Right ventricle myocardium superior (tissue), 1 donor: ENCODE measurements around the gene STUM. TPM values are rescaled to one million over a fixed set of nuclear protein-coding genes. Genes with fewer than 3 reads are reported as not detected.

Source experiments
- ATAC-seq: fragments of 200-7000 bp; cut with Tn5 transposase; one replicate; pipeline ENCODE4 v1.9.1; 2020; ENCODE audit warnings: mild to moderate bottlenecking; ENCODE audit not compliant: poor library complexity
- DNase-seq: peaks from one replicate; pipeline ENCODE4 v3.0.0-alpha.2; 2020
- intact Hi-C: fragments of 100-400 bp; cut with DNase I; formaldehyde crosslinking; loops from one replicate; pipeline ENCODE4 v1.11.2; 2022
- total RNA-seq: library from RNA; stranded (reverse); fragmentation: NEBNext Ultra II Directional; extraction: Animal tissue kit (Norgen Biotek cat#: 25700); gene quantifications from one replicate; pipeline ENCODE4 v1.2.1, GENCODE V29; 2021
- donor health status: DM: no; HTN: yes; CAD: no; lungs with severe emphysema.

Gene STUM
- total RNA-seq, 1 donor from 2014 or later, result 1.2 TPM

GRCh38 chr1:226640321-226641136 is 92.0 kb downstream of the STUM start:
- ATAC-seq (no peak), DNase-seq (peak; percentile 34)
- intact Hi-C loops, result no loop called here

- ATAC-seq (no peak), DNase-seq (peak; percentile 27)
- intact Hi-C loops, result no loop called here
Observed at GRCh38 chr1:226641671-226642231, 93.2 kb downstream of the STUM start.

GRCh38 chr1:226642421-226642820 is 93.9 kb downstream of the STUM start:
- intact Hi-C loops, result no loop called here
- ATAC-seq (no peak), DNase-seq (peak; percentile 5)

GRCh38 chr1:226643177-226643576 is 94.6 kb downstream of the STUM start:
- intact Hi-C loops, result no loop called here
- peak; percentile 50 for DNase-seq
- no peak for ATAC-seq

GRCh38 chr1:226643611-226644540 is 95.3 kb downstream of the STUM start:
- ATAC-seq (no peak), DNase-seq (peak; percentile 38)
- intact Hi-C loops, result no loop called here

- DNase-seq, result peak; percentile 28
- intact Hi-C loops, result no loop called here
- ATAC-seq, result no peak
Observed at GRCh38 chr1:226644541-226645176, 96.1 kb downstream of the STUM start.

- ATAC-seq, result peak; percentile 44
- intact Hi-C loops, result no loop called here
- peak; percentile 37 for DNase-seq
Observed at GRCh38 chr1:226645279-226645976, 96.9 kb downstream of the STUM start.

- intact Hi-C loops, result no loop called here
- DNase-seq, result peak; percentile 51
- no peak for ATAC-seq
Observed at GRCh38 chr1:226646026-226646869, 97.7 kb downstream of the STUM start.

- peak; percentile 27 for DNase-seq
- intact Hi-C loops, result no loop called here
- no peak for ATAC-seq
Observed at GRCh38 chr1:226646870-226647449, 98.4 kb downstream of the STUM start.

GRCh38 chr1:226647719-226648118 is 99.2 kb downstream of the STUM start:
- peak; percentile 9 for DNase-seq
- intact Hi-C loops, result no loop called here

GRCh38 chr1:226648421-226648820 is 99.9 kb downstream of the STUM start:
- DNase-seq, result peak; percentile 15

More at GRCh38 chr1:226647719-226648118, 99.2 kb downstream of the STUM start:
- no peak for ATAC-seq

GRCh38 chr1:226649244-226649643 is 100.7 kb downstream of the STUM start:
- no peak for DNase-seq
- intact Hi-C loops, result no loop called here
- ATAC-seq, result no peak

More at GRCh38 chr1:226648421-226648820, 99.9 kb downstream of the STUM start:
- ATAC-seq, result no peak
- intact Hi-C loops, result no loop called here

- DNase-seq, result peak; percentile 41
Observed at GRCh38 chr1:226649780-226650179, 101.2 kb downstream of the STUM start.

GRCh38 chr1:226650236-226650841 is 101.8 kb downstream of the STUM start:
- DNase-seq (peak; percentile 41), ATAC-seq (no peak)
- intact Hi-C loops, result loop anchor here (5.0 kb wide), 1 partner anchor 82 kb away; no protein-coding TSS in a partner anchor

More at GRCh38 chr1:226649780-226650179, 101.2 kb downstream of the STUM start:
- intact Hi-C loops, result loop anchor here (5.0 kb wide), 1 partner anchor 83 kb away; no protein-coding TSS in a partner anchor
- ATAC-seq, result no peak

- intact Hi-C loops, result loop anchor here (5.0 kb wide), 1 partner anchor 81 kb away; no protein-coding TSS in a partner anchor
- peak; percentile 17 for DNase-seq
- ATAC-seq, result no peak
Observed at GRCh38 chr1:226651041-226651731, 102.6 kb downstream of the STUM start.

- DNase-seq (peak; percentile 33), ATAC-seq (no peak)
- intact Hi-C loops, result loop anchor here (5.0 kb wide), 1 partner anchor 81 kb away; no protein-coding TSS in a partner anchor
Observed at GRCh38 chr1:226651732-226652105, 103.2 kb downstream of the STUM start.
